SK-N-SH treated with all-trans-retinoic acid at 6 μM for 48 hours (cell line): Measurements from ENCODE around the gene GART.

Experiments used
- ATAC-seq: fragments of 200-7000 bp; cut with Tn5 transposase; 3 replicates; pipeline ENCODE4 v1.9.1; 2020; ENCODE audit warnings: mild to moderate bottlenecking, moderate library complexity
- ARNTL ChIP-seq: fragments of 450-650 bp; formaldehyde crosslinking; IDR thresholded peaks from 2 replicates; pipeline ENCODE4 v1.5.0; 2020; ENCODE audit warnings: low read depth, mild to moderate bottlenecking, moderate library complexity, borderline replicate concordance
- BACH2 ChIP-seq: fragments of 250-450 bp; sonication (Bioruptor Pico); IDR thresholded peaks from 2 replicates; pipeline ENCODE4 v1.9.0; 2021; ENCODE audit warnings: mild to moderate bottlenecking, borderline replicate concordance
- CREB5 ChIP-seq: fragments of 250-450 bp; sonication (Bioruptor Pico); IDR thresholded peaks from 2 replicates; pipeline ENCODE4 v1.5.1; 2020; ENCODE audit warnings: low read depth, mild to moderate bottlenecking, moderate library complexity
- CSDC2 ChIP-seq: fragments of 250-450 bp; sonication (Bioruptor Pico); IDR thresholded peaks from 2 replicates; pipeline ENCODE4 v1.5.0; 2020; ENCODE audit warnings: mild to moderate bottlenecking, moderate library complexity
- ESRRG ChIP-seq: fragments of 250-450 bp; sonication (Bioruptor Pico); IDR thresholded peaks from 2 replicates; pipeline ENCODE4 v1.6.1; 2021; ENCODE audit warnings: mild to moderate bottlenecking
- GLIS3 ChIP-seq: fragments of 250-450 bp; sonication (Bioruptor Pico); IDR thresholded peaks from 2 replicates; pipeline ENCODE4 v1.5.0; 2020; ENCODE audit warnings: mild to moderate bottlenecking, moderate library complexity
- ISL1 ChIP-seq: fragments of 250-450 bp; sonication (Bioruptor Pico); IDR thresholded peaks from 2 replicates; pipeline ENCODE4 v2.1.2; 2022; ENCODE audit warnings: mild to moderate bottlenecking, moderate library complexity
- OSR1 ChIP-seq: fragments of 250-450 bp; sonication (Bioruptor Pico); IDR thresholded peaks from 2 replicates; pipeline ENCODE4 v1.8.0; 2022; ENCODE audit warnings: moderate library complexity, mild to moderate bottlenecking, inconsistent platforms
- POU6F1 ChIP-seq: fragments of 250-450 bp; sonication (Bioruptor Pico); IDR thresholded peaks from 2 replicates; pipeline ENCODE4 v1.8.0; 2021; ENCODE audit warnings: low read depth, mild to moderate bottlenecking, moderate library complexity, borderline replicate concordance
- PPARA ChIP-seq: fragments of 250-450 bp; sonication (Bioruptor Pico); IDR thresholded peaks from 2 replicates; pipeline ENCODE4 v1.5.0; 2020; ENCODE audit warnings: mild to moderate bottlenecking, borderline replicate concordance
- RARB ChIP-seq: fragments of 250-450 bp; sonication (Bioruptor Pico); IDR thresholded peaks from 2 replicates; pipeline ENCODE4 v1.8.0; 2021; ENCODE audit warnings: mild to moderate bottlenecking, moderate library complexity
- SNAI2 ChIP-seq: fragments of 250-450 bp; sonication (Bioruptor Pico); IDR thresholded peaks from 2 replicates; pipeline ENCODE4 v1.5.0; 2020; ENCODE audit warnings: mild to moderate bottlenecking, moderate library complexity
- TCF4 ChIP-seq: fragments of 250-450 bp; sonication (Bioruptor Pico); IDR thresholded peaks from 2 replicates; pipeline ENCODE4 v1.8.0; 2021; ENCODE audit warnings: mild to moderate bottlenecking, moderate library complexity, borderline replicate concordance
- TOX ChIP-seq: fragments of 250-450 bp; sonication (Bioruptor Pico); IDR thresholded peaks from 2 replicates; pipeline ENCODE4 v1.8.0; 2021; ENCODE audit warnings: mild to moderate bottlenecking, moderate library complexity, borderline replicate concordance
- TSHZ2 ChIP-seq: fragments of 250-450 bp; sonication (Bioruptor Pico); IDR thresholded peaks from 2 replicates; pipeline ENCODE4 v1.5.0; 2020; ENCODE audit warnings: mild to moderate bottlenecking, moderate library complexity
- ZC3H10 ChIP-seq: fragments of 250-450 bp; sonication (Bioruptor Pico); IDR thresholded peaks from 2 replicates; pipeline ENCODE4 v1.5.1; 2021; ENCODE audit warnings: mild to moderate bottlenecking, moderate library complexity
- ZFP3 ChIP-seq: fragments of 250-450 bp; sonication (Bioruptor Pico); IDR thresholded peaks from 2 replicates; pipeline ENCODE4 v1.5.0; 2020; ENCODE audit warnings: mild to moderate bottlenecking, moderate library complexity
- ZFP30 ChIP-seq: fragments of 450-650 bp; formaldehyde crosslinking; IDR thresholded peaks from 2 replicates; pipeline ENCODE4 v1.5.0; 2022; ENCODE audit warnings: mild to moderate bottlenecking, moderate library complexity
- ZNF565 ChIP-seq: fragments of 450-650 bp; formaldehyde crosslinking; conservative IDR thresholded peaks from 2 replicates; pipeline ENCODE4 v1.5.0; 2020; ENCODE audit warnings: low read depth, mild to moderate bottlenecking, moderate library complexity
- ZNF70 ChIP-seq: fragments of 450-650 bp; formaldehyde crosslinking; IDR thresholded peaks from 2 replicates; pipeline ENCODE4 v1.5.0; 2020; ENCODE audit warnings: mild to moderate bottlenecking, moderate library complexity
- ZNF8 ChIP-seq: fragments of 450-650 bp; formaldehyde crosslinking; IDR thresholded peaks from 2 replicates; pipeline ENCODE4 v1.5.0; 2020; ENCODE audit warnings: mild to moderate bottlenecking, moderate library complexity

The GART gene

GRCh38 chr21:33560965-33561364, 19.0 kb upstream of the GART start:
- TF ChIP-seq ESRRG: no peak
- TF ChIP-seq TOX: no peak
- TF ChIP-seq ZNF8: no peak
- no peak for TF ChIP-seq TSHZ2 (CRISPR knock-in tag)
- TF ChIP-seq CREB5: no peak
- no peak for TF ChIP-seq POU6F1 (CRISPR knock-in tag)
- no peak for TF ChIP-seq BACH2 (CRISPR knock-in tag)
- no peak for TF ChIP-seq RARB
- TF ChIP-seq GLIS3 (CRISPR knock-in tag): no peak
- TF ChIP-seq OSR1 (CRISPR knock-in tag): no peak
- TF ChIP-seq ZFP3: no peak
- no peak for TF ChIP-seq ZFP30 (CRISPR knock-in tag)
- TF ChIP-seq, all 23 proteins: peak for 0
- no peak for ATAC-seq

- ATAC-seq: no peak
Measured at GRCh38 chr21:33559813-33560212, 17.9 kb upstream of the GART start.

GRCh38 chr21:33558777-33559421, 17.0 kb upstream of the GART start:
- ATAC-seq: no peak
- TF ChIP-seq PPARA (CRISPR knock-in tag) (no peak), CSDC2 (CRISPR knock-in tag) (no peak), ARNTL (CRISPR knock-in tag) (no peak), ISL1 (no peak), TOX (no peak), TCF4 (CRISPR knock-in tag) (no peak), ZNF8 (no peak), ZNF70 (no peak), ESRRG (no peak), SNAI2 (CRISPR knock-in tag) (no peak), TSHZ2 (CRISPR knock-in tag) (no peak), RARB (no peak)

More at GRCh38 chr21:33559813-33560212, 17.9 kb upstream of the GART start:
- no peak for TF ChIP-seq CREB5
- no peak for TF ChIP-seq ZC3H10 (CRISPR knock-in tag)
- no peak for TF ChIP-seq ARNTL (CRISPR knock-in tag)
- no peak for TF ChIP-seq ZNF565 (CRISPR knock-in tag)
- TF ChIP-seq OSR1 (CRISPR knock-in tag): no peak
- no peak for TF ChIP-seq ESRRG
- TF ChIP-seq SNAI2 (CRISPR knock-in tag): no peak
- TF ChIP-seq, all 23 proteins: peak for 0
